ENCODE results near the gene DSE.

Gene DSE

DNA sequence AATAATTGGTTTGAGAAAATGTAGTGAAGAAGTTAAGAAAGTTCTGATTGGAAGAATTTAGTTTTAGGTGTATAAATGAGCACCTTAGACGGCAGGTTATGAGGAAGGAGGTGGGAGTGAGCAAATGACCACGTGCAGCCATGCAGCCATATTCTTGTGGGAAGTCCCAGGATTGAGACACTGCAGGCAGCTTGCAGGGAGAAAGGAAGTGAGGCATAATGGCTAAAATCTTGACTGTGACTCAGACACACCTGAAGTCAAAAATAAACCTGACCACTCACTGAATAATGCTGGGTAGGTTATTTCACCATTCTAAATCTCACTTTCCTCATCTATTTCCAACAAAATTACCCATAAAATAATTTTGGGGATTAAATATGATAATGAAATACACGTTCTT lies 16.6 kb downstream of the DSE start:
- peak; percentile 10 for DNase-seq (ENCODE audit: low spot score)

DNA sequence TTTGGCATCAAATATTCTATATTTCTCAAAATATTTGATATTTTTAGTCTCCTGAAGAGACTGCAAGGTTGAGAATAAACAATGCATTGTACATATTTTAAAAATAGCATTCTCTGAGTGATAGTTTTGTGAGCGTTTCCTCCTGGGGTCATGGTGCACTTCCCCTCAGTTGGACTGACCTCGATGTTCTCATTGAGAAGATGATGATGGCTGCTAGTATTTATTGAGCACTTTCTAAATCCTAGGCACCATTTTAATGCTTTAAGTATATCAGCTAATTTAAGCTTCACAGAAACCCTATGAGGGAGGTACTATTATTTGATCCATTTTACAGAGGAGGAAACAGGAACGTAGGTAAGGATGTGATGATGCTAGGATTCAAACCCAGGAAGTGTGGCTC lies 18.2 kb downstream of the DSE start:
- DNase-seq (ENCODE audit: low spot score) = no peak

DNA sequence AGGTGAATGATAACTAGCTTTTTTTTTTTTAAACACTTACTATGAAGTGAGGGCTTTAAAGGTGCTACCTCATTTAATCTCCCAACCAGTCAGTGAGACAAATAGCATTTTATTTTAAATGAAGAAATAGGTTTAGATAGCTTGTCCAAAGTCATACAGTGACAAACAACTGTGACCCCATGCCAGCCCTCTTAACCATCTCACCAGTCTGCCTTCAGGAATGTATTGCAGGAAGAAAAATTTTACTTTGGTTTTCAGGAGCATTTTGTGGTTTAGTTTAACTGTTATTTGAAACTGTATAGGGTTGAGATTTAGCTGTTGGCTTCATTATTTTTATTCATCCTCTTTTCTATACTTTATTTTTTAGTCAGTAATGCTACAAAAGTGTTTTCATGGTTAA lies 18.6 kb downstream of the DSE start:
- no peak for DNase-seq (ENCODE audit: low spot score)

DNA sequence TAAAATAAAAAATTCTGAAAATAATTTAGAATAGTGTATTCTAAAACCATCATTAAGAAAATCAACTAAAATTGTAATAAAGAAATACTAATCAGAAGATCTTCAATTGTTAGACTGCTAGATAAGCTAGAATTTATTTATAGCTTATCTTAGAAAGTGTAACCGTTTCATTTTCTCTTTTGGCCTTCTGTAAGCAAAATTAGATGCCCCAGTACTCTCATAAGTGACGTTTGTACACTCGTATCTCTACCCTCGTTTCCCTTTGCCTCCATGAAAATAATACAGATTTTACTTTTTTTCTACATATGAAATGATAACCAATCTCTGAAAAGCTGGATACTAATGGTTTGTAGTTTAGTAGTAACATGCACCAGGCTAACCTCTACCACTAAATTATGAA lies 19.8 kb downstream of the DSE start:
- no peak for DNase-seq (ENCODE audit: low spot score)

DNA sequence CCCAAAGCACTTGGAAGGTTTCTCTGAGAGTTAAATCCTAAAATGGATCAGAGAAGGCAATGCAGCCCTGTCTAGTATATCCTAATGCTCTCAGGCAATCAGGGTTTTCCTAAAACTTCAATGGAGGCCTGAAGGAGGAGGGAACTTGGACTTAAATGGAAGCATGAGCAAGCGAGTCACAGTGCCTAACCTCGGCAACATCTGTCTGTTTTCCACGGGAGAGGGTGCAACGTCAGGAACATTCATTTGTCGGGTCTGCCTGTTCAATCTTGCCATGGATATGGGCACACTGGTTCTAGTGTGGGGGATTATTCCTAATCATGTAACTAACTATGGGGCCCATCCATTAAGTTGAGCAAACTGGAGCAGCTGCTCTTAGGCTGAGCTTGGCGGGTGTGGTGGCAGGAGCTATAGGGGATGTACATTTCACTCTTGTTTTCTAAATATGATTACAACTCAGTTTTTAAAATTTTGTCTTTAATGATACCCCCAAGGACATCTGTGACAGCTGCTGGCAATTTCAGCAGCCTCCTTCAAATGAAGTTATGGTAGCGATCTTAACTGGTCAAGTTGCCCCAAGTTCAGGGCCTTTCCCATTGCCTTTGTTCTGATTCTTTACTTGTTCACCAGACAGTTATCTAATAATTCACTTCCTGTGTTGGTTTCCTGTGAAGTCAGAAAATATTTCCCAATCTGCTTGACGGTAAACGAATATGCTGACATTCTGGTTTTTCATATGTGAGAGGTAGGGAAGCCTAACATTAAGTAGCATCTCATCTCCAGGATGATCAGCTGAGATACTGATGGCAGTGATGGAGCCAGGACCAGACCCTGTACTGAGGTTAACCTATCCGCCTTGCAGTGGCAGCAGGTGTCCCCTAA lies 21.6 kb downstream of the DSE start:
- no peak for DNase-seq (ENCODE audit: low spot score)

DNA sequence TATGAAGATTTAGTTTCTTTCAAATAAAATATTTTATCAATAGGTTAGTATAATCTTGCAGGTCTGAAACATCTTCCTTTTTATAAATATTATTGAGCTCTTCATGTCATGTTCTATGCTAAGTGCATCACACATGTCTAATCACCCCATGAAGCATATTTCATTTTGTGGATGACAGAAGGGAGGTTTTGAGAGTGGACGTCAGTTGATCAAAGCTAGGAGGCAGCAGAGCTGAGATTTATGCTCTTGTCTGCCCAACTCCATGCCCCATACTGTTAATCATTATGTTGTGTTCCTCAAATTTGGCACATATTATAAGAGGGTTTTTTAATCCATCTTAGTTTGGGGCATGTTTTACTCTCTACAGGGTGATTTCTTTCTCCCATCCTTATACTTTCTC lies 22.7 kb downstream of the DSE start:
- DNase-seq (ENCODE audit: low spot score) = no peak

DNA sequence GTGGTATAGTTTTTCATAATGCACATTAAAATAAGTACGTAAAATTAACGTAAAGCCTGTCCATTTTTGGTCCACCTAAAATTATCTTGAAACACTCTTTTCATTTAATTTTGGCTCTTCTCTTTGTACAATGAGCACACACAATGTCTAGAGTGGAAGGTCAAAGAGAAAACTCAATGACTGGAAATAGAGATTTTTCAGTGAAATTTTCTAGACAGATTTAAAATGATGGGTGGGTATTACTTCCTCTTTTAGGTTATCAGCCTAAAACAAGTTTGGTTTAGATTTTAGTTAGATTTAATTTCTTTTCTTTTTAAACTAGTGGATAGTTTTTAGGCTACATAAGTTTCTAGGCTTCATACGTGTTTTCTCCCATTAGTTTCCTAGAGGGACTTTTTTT lies 24.9 kb downstream of the DSE start:
- DNase-seq (ENCODE audit: low spot score) = no peak

DNA sequence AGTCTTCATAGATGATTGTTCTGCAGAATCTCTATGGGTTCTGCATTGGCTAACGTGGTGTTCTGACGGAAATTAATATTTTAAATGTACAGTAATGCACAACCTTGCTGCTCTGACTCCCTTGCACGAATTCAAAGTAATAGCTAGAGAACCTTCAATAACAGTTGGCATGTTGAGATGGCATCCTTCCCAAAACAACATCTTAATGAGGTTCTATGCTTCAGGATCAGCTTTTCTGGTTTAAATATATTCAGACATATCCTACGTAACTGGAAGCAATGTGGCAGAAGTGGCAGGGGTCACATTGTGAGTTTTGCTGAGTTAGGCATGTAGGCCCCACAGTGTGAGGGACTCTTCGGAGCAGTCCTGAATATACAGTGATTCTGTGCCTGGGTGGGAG lies 25.7 kb downstream of the DSE start:
- DNase-seq (ENCODE audit: low spot score) = no peak

DNA sequence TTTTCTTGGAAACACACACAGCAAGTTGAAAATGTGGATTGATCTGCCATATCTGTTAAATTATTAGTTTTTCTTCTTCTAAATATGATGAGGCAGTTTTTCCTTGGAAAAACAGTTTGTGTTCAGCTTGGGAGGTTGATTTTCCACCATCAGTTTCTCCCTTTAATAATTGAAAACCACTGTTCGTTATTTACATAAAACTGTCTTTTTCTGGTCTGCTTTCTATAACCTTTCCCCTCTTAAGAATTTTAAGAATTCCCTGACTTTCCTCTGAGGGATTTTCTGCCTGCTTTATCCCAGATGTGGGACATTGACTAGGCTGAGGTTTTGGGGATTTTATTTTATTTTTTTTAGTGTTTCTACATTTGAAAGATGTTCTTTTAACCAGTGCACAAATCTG lies 27.2 kb downstream of the DSE start:
- DNase-seq (ENCODE audit: low spot score) = no peak

DNA sequence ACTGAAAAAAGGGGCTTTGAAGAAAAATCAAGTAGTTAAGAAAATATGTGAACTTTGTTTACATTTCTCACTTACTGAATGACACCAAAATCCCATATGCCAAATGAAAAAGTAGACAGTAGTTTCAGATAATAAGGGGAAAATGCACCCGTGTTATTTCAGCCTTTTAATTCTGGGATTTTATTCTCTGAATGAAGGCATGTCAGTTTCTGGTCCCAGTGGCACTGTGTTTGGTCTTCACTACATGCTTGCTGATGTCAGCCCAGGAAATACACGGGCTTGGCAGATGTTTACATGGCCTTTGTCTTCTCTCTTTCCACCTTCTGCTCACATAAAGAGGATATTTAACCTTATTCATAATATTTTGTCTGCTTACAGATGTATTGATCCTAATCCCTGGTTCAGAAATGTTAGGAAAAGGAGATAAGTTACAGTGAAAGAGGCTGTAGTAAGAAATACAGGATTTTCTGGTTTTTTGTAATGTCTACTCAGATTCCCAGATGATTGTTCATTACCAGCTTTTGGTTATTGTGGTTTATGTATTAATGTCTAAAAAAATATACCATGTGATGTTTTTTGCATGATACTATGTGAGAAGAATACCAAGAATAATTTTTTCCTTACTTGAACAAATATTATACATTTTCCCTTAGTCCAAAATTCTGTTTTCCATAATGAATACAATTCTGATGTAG lies 27.7 kb downstream of the DSE start:
- peak; percentile 7 for DNase-seq (ENCODE audit: low spot score)

DNA sequence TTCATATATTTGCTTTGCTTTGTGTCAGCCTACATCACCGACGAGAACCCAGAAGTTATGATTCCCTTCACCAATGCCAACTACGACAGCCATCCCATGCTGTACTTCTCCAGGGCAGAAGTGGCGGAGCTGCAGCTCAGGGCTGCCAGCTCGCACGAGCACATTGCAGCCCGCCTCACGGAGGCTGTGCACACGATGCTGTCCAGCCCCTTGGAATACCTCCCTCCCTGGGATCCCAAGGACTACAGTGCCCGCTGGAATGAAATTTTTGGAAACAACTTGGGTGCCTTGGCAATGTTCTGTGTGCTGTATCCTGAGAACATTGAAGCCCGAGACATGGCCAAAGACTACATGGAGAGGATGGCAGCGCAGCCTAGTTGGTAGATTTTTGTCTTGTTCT lies 28.5 kb downstream of the DSE start:
- no peak for DNase-seq (ENCODE audit: low spot score)

DNA sequence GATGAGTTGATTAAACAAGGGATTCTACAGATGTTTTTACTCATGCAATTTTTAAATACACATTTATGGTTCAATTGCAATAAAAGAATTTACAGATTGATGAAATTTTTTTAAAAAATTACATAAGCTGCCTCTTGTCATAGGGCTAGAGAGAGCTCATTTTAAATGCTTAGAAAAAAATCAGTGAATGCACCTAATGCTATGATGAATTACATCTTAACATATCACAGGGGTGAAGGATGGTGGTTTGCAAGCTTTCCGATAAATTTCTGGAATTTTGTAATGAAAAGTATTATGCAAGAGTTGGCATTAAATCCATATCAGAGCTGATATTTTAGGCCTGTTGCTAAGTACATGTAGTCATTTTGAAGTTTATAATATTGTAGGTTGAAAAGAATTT lies 29.6 kb downstream of the DSE start:
- DNase-seq (ENCODE audit: low spot score) = no peak

DNA sequence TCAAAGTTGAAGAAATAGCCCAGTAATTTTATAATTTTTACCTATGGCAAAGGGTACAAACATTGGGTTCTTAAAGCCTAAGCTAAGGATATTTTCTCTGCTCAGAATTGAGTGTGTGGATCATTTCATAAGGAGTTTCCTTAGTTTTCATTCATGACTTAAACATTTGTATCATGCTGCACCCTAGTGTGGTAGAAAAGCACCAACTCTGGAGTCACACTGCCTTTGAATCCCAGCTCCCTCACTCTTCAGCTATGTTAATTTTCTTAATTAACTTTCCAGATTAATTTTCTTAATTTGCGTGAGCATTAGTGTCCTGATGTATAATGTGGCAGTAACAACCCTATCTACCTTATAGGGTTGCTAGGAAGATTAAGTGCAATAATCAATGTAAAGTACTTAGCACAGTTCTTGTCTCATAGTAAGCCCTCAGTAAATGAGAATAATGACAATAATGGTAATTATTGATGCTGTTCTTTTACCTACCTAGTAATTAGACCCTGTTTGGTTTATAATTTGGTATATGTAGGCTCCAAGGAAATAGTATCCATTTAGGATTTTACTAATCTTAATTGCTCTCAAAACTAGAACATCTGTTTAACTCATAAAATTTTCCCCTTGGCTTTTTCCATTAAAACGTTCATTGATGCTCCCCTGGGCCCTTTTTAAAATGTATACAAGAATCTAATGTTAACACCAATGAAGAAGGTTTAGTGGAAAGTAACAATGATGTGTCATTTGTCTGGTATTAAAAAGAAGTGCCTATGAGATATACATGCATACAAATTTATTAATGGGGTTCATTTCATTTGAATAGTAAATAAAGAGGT lies 31.6 kb downstream of the DSE start:
- no peak for DNase-seq (ENCODE audit: low spot score)

DNA sequence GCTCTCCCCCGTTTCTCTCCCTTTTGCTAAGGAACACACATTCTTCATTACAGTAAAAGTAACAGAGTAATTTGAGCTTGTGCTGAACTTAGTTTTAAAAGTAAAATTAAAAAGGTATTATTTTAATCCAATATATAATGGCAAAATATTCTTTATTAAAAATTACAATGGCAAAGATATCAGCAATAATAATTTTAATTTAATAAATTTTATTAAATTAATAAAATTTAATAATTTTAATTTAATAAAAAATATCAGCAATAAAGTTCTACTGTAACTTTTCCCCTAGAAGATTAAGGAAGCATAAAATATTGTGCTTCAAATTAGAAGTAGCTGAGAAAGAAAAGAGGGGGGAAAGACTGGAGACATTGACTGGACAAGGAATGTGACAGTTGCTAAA lies 32.5 kb downstream of the DSE start:
- no peak for DNase-seq (ENCODE audit: low spot score)

DNA sequence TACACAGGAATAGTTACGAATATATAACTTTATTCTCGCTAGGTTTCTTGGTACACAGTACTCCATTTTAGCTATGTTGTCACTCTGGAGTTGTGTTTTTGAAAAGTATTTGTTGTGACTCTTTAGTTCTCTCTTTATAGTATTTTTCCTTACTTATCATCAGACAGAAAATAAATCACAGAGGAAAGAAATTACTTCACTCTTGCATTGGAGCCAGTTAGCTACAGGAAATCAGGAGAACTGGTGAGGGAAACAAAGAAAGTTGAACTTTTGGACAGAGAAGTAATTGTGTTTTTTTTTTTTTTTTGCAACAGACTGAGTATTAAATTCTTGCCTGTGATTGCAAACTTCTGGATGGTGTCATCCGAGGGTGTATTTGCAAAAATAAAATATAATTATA lies 33.9 kb downstream of the DSE start:
- no peak for DNase-seq (ENCODE audit: low spot score)

DNA sequence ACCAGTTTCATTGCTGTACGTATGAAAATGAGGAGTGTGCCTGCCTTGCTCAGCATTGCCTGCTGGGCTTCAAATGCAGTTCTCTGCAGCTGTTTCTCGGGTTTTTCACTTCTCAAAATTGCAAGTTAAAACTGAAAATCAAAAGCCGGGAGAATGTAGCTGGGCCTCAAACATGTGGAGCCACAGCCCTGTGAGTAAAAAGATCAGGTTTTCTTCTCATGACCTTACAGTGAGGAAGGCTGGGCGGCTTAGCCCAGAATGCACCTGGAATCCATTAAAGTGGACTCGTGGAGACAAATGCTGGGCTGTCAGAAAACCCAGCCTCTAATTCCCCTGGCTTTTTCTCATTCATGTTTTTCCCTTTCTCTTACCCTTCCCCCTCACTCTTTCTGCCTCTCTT lies 34.4 kb downstream of the DSE start:
- peak; percentile 24 for DNase-seq (ENCODE audit: low spot score)

DNA sequence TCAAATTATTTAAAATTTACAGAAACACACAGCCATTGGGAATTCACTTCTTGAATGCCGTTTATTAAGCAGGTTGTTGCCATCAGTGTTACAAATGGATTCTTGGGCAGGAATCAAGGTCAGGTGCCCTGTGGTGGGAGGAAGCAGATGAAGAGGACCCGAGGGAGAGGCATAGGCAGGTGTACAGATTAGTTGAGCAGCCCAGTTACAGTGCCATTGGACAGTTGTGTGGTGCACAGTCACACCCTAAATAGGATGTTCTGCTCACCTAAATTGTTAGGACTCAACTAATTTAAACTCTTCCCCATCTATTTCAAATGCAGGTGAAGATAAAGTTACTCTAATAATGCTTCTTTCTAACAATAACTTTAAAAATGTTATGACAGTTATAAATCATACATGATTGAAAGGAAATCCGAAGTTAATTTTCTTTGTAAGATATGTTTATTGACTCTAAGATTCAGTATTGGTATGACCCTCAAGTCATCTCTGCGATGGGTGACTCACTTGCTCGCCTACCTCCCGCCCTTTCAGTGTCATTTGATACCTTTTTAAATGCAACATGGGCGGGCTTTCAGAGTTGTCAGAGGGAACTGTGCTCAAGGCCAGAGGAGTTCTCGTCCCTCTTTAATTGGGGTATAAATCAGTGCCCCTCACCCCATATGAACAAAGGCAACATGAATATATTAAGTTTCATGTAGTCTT lies 35.1 kb downstream of the DSE start:
- peak; percentile 6 for DNase-seq (ENCODE audit: low spot score)

DNA sequence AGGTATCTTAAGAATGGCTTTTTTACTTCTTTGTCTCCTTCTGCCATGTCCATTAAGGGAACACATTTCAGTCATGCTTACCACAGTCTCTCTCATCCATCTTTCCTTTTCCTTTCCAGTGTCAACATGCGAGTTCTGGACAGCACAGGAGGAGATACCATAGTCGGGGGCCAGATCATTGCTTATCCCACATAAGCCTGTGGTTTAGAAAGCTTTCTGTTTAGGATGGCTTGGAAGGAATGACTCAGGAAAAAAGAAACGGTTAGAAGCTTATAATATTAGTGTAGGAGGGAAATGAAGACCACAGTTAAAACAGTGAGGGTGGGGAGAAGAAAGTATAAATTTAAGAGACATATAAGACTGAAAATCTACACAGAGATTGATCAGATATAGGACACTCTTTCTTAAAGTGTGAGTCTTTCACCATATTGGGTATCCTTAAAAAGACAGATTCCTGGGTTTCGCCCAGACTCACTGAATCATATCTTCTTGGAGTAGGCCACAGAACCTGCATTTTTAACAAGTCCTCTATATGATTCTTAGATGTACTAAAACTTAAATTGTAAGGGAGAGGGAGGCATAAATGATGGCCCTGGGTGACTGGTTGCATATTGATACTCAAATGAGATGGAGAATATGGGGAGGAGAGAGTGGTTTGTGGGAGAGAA lies 36.1 kb downstream of the DSE start:
- peak; percentile 26 for DNase-seq (ENCODE audit: low spot score)

DNA sequence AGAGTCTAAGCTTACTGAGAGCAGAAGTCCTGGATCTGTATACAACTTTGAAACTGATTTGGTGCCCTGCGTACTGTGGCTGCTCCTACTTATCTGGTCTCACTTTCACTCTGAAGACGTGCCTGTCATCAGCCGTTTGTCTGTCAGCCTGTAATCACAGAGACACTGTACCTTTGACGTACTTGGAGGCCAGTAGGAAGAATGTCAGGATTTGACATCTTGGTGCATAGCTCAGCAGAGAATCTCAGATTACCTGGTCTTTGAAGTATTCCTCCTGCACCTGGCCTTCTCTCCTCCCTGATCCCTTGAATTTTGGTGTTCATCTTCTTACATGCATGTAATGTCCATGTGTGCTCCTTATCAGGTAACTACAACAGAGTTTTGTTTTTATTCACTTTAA lies 37.7 kb downstream of the DSE start:
- DNase-seq (ENCODE audit: low spot score) = no peak

DNA sequence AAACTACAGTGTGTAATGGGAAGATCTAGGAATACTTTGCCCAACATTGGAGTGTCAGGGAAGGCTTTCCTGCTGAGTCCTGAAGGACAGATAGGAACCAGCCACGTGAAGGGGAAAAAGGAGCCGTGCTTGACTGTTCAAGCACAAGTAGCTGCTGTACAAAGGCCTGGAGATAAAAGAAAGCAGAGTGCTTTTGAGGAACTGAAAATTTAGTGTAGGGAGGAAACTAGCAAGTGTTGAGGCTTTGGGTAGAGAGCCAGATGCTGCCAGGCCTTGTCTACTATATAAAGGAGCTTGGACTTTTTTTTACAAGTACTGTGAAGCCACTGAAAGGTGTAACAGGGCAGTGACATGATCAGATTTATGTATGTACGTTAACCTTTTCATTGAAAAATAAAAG lies 39.0 kb downstream of the DSE start:
- no peak for DNase-seq (ENCODE audit: low spot score)

DNA sequence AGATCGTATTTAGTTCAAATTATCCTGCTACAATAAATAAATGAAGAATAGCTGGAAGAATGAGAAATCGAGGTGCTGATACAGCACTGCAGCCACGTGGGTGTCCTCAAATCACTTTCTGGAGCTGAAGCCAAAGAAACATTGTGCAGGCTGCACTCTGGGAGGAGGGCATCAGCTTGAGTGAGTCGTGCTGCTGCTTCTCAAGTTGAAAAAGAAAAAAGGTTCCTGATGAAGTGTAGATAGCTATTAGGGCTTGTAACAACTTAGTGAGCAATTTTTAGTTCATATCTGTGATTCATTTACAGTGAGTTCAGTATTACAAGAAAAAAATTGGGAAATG lies 40.5 kb downstream of the DSE start:
- DNase-seq (ENCODE audit: low spot score) = peak; percentile 16

DNA sequence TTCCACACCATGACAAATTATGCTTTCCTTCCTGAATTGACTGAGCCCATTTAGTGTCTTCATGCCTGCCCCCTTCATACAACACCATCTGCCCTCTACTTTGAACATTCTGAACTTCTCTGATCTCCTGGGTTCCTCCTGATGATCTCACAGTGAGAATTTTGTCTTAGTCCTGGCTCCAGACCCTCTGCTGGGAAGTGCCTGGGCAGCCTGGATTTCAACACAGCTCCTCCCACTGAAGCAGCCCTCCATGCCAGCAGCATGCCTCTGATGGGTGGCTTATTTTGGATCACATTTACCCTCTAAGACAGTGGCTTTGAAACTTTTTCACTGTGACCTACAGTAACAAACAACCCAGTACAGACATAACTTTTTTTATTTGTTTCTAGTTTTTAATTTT lies 41.5 kb downstream of the DSE start:
- DNase-seq (ENCODE audit: low spot score) = peak; percentile 7

Data from AG08396 (cell line).